Testis (tissue), 3 donors: Measurements from ENCODE around the gene LRMDA. TPM values are rescaled to one million over a fixed set of nuclear protein-coding genes. Genes with fewer than 3 reads are reported as not detected.

Experiments used
- DNase-seq: peaks from one replicate; pipeline ENCODE4 v3.0.0-alpha.2; 2019
- H3K27ac ChIP-seq, 2 donors: fragments of 200-600 bp; sonication (generic); one replicate each; pipeline ENCODE4 v1.5.1; 2019
- H3K27me3 ChIP-seq: fragments of 200-600 bp; sonication (generic); one replicate; pipeline ENCODE4 v1.5.1; 2019
- H3K36me3 ChIP-seq: fragments of 200-600 bp; sonication (generic); one replicate; pipeline ENCODE4 v1.5.1; 2017; ENCODE audit warnings: low read depth; ENCODE audit errors: missing control alignments
- H3K4me1 ChIP-seq: fragments of 200-600 bp; sonication (generic); one replicate; pipeline ENCODE4 v1.5.1; 2019
- H3K4me3 ChIP-seq, 2 donors: fragments of 200-600 bp; sonication (generic); one replicate each; pipeline ENCODE4 v1.5.1; 2017 to 2019
- H3K9me3 ChIP-seq: fragments of 200-600 bp; sonication (generic); one replicate; pipeline ENCODE4 v1.5.1; 2017
- POLR2A ChIP-seq: fragments of 450-650 bp; IDR thresholded peaks from one replicate; pipeline ENCODE4 v1.6.1; 2017; ENCODE audit warnings: antibody characterized with exemption, mild to moderate bottlenecking, moderate library complexity
- WGBS, 2 donors: methylation state at CpG; one replicate each; pipeline ENCODE4 v1.1.5; 2018; 5-methylcytosine and 5-hydroxymethylcytosine counted together
- intact Hi-C: fragments of 100-400 bp; cut with DNase I; formaldehyde crosslinking; loops from one replicate; pipeline ENCODE4 v1.15.1; 2023; ENCODE audit warnings: low total_unique reads
- polyA plus RNA-seq: library from polyadenylated mRNA; stranded (reverse); fragments of 350-450 nt; fragmentation: Illumina TruSeq; extraction: RNeasy Lipid Tissue Mini Kit (QIAGEN cat#74804); gene quantifications from one replicate; pipeline ENCODE4 v1.2.3, GENCODE V29; 2014; ENCODE audit warnings: low read depth, low replicate concordance; ENCODE audit not compliant: insufficient read depth
- total RNA-seq, 2 donors: library from RNA; depleted of rRNA; stranded (reverse); fragments of >200 nt; gene quantifications; one replicate each; pipeline ENCODE4 v1.2.3, GENCODE V29; 2016
- TF ChIP-seq, protein P1 (sequence below), 3 experiments: fragments of 450-650 bp in 2 of 3; fragments of 200-600 bp in 1 of 3; sonication (generic) in 1 of 3; IDR thresholded peaks; one replicate each; pipeline ENCODE4 v1.5.1; 2016 to 2019; ENCODE audit warnings: antibody characterized with exemption in 3 of 3, mild to moderate bottlenecking in 2 of 3, moderate library complexity in 1 of 3

Gene LRMDA
- total and polyA plus RNA-seq, 3 donors from 2014 or later, result 7.6 to 13.8 (median 10.6) TPM

DNA sequence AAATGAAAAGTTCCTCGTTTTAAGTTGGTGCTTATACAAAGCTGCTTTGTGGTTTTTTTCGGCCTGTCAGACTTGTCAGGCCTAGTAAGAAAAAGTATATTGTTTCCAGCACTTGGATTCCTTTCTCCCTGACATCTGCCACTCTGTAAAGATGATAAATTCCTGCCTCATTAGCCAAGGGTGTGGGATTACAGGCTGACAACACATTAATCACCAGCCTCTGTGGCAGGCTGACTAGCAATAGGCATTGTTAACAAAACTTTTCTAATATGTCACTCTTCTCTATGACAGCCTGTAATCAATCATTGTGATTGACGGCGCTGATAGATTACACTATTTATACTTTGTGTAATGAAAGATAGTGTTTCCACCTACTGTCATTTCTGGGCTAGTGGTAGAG is 682.5 kb downstream of the LRMDA start:
- Histone ChIP-seq H3K36me3 (no peaks in the 10 kb centered on the region), H3K4me3 (no peak overlapping the region), H3K27me3 (no peaks in the 10 kb centered on the region), H3K4me1 (no peaks in the 10 kb centered on the region), H3K27ac (no peak overlapping the region), H3K9me3 (no peaks in the 10 kb centered on the region)
- no peak for DNase-seq
- WGBS, 2 donors, result 67 to 78% methylated on average over 4 of the region's 4 CpGs
- TF ChIP-seq POLR2A, result no peak
- TF ChIP-seq, protein P1, sequence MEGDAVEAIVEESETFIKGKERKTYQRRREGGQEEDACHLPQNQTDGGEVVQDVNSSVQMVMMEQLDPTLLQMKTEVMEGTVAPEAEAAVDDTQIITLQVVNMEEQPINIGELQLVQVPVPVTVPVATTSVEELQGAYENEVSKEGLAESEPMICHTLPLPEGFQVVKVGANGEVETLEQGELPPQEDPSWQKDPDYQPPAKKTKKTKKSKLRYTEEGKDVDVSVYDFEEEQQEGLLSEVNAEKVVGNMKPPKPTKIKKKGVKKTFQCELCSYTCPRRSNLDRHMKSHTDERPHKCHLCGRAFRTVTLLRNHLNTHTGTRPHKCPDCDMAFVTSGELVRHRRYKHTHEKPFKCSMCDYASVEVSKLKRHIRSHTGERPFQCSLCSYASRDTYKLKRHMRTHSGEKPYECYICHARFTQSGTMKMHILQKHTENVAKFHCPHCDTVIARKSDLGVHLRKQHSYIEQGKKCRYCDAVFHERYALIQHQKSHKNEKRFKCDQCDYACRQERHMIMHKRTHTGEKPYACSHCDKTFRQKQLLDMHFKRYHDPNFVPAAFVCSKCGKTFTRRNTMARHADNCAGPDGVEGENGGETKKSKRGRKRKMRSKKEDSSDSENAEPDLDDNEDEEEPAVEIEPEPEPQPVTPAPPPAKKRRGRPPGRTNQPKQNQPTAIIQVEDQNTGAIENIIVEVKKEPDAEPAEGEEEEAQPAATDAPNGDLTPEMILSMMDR (IDR thresholded peaks at IDR 0.05), result no peak
- intact Hi-C loops, result no loop called here

GRCh38 chr10:76114581-76115001 is 683.2 kb downstream of the LRMDA start:
- no peak overlapping the region for H3K27ac ChIP-seq
- intact Hi-C loops, result no loop called here
- no peak for DNase-seq

DNA sequence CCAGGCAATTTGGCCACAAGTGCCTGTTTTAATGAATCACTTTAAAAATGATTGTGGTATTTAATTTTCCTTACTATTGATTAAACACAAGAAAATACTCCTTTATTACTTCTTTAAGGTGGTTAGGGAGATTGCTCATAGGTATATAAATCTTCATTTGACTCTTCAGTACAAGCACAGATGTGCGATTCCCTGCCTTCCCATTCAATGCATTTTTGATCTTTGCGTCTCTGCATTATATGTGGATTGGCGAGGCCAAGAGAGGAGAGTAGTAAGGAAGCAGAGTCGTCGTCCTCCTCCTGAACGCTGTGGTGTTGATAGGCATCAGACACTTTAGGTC is 683.7 kb downstream of the LRMDA start:
- DNase-seq, result no peak
- no peaks in the 10 kb centered on the region for H3K4me1 ChIP-seq
- no peaks in the 10 kb centered on the region for H3K27me3 ChIP-seq
- no peak for TF ChIP-seq POLR2A
- TF ChIP-seq, protein P1 (IDR thresholded peaks at IDR 0.05), result no peak
- no peak overlapping the region for H3K4me3 ChIP-seq
- intact Hi-C loops, result no loop called here
- WGBS, 2 donors, result 81 to 85% methylated on average over 6 of the region's 6 CpGs
- H3K9me3 ChIP-seq, result no peaks in the 10 kb centered on the region
- H3K36me3 ChIP-seq, result no peaks in the 10 kb centered on the region
- H3K27ac ChIP-seq, result no peak overlapping the region

More at GRCh38 chr10:76114581-76115001, 683.2 kb downstream of the LRMDA start:
- Histone ChIP-seq H3K36me3 (no peaks in the 10 kb centered on the region), H3K4me3 (no peak overlapping the region), H3K27me3 (no peaks in the 10 kb centered on the region), H3K9me3 (no peaks in the 10 kb centered on the region), H3K4me1 (no peaks in the 10 kb centered on the region)
- no peak for TF ChIP-seq POLR2A
- TF ChIP-seq, protein P1 (IDR thresholded peaks at IDR 0.05), result no peak
- 84% methylated on average over 9 of the region's 9 CpGs for whole genome bisulfite sequencing, 2 donors

DNA sequence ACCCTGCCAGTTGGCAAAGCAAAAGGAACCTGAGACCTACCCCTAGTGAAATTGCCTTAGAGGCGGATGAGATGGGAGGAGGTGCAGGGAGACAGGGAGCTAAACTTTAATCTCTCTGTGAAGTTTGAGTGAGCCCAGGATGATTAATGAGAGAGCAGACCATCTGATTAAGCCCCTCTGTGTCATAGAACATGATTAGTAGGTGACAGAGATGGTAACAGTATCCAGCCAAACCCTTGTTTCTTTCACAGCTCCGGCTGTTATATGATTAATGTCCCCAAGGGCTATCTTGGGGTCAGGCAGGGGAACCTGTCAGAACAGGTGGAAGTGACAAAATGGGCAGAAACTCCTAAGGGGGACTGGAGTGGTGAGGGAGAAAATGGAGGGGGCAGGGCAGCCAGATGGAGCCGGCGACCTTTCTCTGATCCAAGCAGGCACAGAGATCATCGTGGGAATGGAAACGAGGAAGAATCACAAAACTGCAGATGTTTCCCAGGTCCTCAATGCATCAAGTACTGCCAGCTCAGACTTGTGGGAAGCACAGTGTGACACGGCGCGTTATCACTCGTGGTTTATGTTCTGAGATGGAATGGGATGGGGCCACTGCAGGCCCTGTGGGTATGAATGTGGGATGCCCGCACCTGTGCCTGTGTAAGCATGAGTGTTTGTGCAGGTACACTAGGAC is 684.2 kb downstream of the LRMDA start:
- H3K36me3 ChIP-seq, result no peaks in the 10 kb centered on the region
- H3K4me1 ChIP-seq, result no peaks in the 10 kb centered on the region
- H3K4me3 ChIP-seq, result no peak overlapping the region
- no peak for TF ChIP-seq POLR2A
- TF ChIP-seq, protein P1 (IDR thresholded peaks at IDR 0.05), result no peak
- 79 to 87% methylated on average over 11 of the region's 11 CpGs for WGBS, 2 donors
- H3K9me3 ChIP-seq, result no peaks in the 10 kb centered on the region
- no peak overlapping the region for H3K27ac ChIP-seq
- H3K27me3 ChIP-seq, result no peaks in the 10 kb centered on the region
- intact Hi-C loops, result no loop called here
- DNase-seq, result no peak

- 76 to 77% methylated on average over 3 of the region's 3 CpGs for WGBS, 2 donors
These were observed 685.1 kb downstream of the LRMDA start for GRCh38 chr10:76116523-76116922.

More at GRCh38 chr10:76116523-76116922, 685.1 kb downstream of the LRMDA start:
- H3K9me3 ChIP-seq, result no peaks in the 10 kb centered on the region
- TF ChIP-seq, protein P1 (IDR thresholded peaks at IDR 0.05), result no peak
- no peak for TF ChIP-seq POLR2A
- H3K36me3 ChIP-seq, result no peaks in the 10 kb centered on the region
- no peak for DNase-seq
- no peaks in the 10 kb centered on the region for H3K4me1 ChIP-seq
- intact Hi-C loops, result no loop called here
- H3K27me3 ChIP-seq, result no peaks in the 10 kb centered on the region
- no peak overlapping the region for H3K27ac ChIP-seq
- H3K4me3 ChIP-seq, result no peak overlapping the region
